ENCODE measurements around the gene SVBP.

SVBP gene

DNA sequence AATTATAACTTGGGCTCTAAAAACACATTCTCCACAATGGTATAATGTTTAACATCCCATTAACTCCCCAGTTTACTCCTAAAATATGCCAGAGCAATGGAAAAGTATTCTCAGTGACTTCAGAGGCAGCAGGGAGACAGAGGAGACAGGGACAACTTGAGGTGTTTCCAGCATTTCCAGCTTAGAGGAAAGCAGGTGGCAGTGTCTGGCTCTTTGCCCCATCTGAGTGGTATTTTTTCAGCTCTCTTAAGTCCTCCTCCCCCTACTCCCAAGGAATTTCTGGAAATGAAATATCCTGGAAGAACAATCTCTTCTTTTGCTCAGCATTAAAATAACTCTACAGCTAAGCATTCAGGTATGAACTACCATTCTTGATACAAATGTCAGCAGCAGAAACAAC is 11.0 kb downstream of the SVBP start:
- DNase-seq (ENCODE audit: low spot score), result no peak

DNA sequence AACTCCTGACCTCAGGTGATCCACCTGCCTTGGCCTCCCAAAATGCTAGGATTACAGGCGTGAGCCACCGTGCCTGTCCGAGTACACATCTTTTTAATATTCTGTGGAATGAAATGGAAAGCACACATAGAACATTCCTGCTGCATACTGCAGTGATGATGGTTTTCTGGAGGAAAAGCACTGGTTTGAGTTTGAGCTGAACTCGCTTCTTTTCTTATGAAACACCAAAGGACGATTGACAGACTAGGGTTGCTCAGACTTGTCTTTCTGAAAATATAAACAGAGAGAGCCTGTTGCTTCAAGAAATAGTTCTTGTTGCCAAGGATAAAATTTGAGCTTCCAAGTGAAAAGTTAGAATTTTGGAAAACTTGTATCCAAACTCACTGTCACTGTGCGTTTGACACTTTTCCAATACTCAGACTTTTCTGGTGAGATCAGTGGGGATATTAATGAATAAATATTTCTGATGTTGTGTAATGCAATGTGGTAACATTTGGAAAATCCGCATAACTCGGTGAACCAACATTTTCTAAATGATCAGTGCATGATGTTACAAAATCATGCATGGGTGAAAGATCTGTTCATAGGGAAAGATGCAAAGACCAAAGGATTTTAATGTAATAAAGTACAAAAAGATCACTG is 15.2 kb downstream of the SVBP start:
- DNase-seq (ENCODE audit: low spot score), result no peak

DNA sequence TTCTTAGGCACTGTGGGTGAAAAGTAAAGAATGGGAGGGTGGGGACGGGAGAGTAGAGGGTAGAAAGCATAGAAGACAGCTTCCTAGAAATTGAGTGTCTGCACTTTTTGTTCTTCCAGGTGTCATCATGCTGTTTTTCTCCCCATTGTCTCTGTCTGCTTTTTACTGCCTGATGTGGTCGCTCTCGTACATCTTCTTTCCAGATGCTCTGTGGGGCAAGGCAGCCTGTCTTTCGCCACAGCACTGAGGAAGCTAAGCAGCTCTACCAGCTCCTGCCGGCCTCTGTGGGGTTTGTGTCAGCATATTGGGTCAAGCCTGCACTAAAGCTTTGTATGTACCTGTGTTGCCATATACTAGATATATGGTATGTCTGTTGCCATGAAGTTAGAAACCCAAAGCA is 19.2 kb downstream of the SVBP start:
- DNase-seq (ENCODE audit: low spot score), result peak; percentile 30

DNA sequence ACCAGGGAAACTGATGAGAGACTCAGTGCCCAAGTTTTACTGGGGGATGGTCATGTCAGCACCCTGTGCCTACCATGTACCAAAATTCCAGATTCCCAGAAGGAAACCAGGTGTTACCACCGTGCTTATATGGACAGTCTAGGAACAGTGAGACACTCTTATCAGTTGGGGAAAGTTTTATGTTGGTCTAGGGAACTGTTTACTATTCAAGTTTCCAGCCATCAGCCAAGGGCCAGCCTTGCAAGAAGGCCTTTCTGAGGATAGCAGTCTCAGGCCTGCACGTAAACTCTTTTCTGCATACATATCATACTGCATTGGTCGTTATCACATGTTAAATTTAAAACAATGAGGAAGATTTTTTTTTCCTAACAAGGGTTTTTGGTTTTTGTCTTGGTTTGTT is 19.8 kb downstream of the SVBP start:
- no peak for DNase-seq (ENCODE audit: low spot score)

DNA sequence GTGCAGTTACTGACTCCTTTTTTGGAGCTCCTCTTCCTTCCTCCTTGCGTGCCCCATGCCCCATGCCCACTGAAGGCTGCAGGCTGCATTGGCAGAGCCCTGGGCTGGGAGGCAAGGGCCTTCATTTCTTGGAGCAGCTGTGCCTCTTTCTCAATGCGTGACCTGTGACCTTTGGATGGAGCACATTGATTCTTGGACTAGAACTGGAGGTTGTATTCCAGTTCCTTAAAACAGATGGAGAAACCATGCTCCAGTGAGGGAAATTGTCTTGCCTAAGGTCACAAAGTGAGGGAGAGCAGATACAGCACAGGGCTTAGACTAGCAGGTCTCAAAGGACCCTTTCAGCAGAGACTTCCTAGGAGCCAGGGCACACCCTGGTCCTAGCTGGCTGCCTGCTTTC is 23.4 kb downstream of the SVBP start:
- no peak for DNase-seq (ENCODE audit: low spot score)

DNA sequence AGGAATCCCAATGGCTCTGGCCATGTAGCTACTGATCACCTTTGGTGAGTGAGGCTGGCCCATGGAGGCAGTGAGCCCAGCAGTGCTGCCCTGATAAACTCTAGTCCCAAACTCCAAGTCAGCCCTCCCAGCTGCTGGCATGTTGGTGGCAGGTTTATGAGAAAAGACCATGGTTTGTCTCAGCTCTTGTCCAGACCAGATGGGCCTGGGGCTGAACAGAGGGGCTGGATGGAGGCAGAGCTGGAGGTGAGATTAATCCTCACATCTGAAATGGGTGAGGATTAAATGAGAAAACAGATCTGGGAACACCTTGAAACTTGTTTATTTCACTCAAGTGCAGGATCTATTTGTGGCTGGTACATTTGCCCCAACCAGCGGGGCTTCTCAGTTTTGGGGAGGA is 29.2 kb downstream of the SVBP start:
- no peak for DNase-seq (ENCODE audit: low spot score)

DNA sequence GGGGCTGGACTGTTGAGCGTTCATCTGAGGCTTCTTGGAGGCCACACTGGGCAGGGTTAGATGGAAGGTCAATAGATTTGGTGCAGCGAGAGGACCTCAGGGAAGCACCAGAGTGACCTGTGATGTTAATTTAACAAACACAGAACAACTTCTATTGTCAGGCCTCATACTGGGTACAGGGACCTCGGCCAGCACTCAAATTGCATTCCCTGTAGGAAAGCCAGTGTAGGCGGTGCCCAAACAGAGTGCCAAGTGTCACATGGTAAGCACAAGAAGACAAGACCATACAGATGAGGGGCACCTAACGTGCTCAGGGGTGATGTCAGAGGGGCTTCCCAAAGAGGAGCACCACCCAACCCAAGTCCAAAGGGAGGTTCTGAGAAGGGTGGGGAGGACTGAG is 31.1 kb downstream of the SVBP start:
- DNase-seq (ENCODE audit: low spot score), result no peak

DNA sequence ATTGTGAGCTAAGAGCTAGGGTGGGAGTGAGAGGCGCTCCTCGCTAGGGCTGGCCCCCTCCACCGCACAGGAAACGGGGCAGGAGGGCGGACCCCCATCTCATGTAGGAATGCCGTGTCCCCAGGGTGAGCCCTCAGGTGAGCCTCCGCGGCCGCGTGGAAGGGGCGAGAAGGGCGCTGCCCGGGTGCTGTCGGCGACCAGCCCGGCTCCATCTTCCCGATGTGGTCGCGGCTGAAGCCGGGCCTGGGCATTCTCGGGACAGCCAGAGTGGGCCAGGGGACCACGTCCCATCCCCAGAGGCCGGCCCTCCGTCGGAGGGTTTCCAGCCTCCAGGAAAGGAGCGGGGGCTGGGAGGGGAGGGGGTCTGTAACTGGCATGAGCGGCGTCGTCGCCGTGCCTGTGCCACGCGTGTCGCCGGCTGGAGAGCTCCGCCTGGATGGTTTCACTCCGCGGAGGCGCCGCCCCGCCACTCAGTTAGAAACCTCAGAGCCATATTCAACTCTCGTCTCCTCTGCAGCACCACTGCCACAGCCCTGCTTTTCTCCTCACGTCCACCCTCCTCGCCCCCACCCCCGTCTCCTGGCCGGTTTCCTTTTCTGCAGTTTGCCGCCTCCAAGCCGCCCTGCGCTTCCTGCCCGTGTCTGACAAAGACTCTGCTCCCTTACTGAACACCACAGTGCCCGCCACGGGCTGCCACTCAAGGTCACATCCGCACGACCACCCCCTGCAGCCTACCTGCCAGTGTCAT is 32.1 kb downstream of the SVBP start, which contains the start of gene TMEM269:
Gene TMEM269, plus strand, starts transcription at position 46 of the 748 bp plus-strand sequence. CDS start 4,903 bp downstream, outside the sequence.
- no peak for DNase-seq (ENCODE audit: low spot score)

DNA sequence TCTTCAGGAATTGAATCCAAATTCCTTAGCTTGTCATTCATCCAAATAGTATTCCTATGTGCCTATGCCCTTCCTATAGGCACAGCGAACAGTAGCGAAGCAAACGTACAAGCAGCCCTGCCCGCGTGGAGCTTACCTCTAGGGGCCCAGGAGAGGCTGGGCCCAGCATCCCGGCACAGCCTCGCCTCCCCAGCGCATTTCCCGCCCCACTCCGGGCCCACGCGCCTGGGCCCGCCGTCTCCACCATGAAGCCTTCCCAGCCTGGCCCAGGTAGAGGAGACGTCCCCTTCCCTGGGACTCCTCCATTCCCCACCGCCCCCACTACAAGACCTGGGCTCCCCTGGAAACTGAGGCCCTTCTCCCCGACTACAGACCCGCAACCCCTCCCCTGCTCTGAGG is 32.7 kb downstream of the SVBP start:
- DNase-seq (ENCODE audit: low spot score), result no peak

DNA sequence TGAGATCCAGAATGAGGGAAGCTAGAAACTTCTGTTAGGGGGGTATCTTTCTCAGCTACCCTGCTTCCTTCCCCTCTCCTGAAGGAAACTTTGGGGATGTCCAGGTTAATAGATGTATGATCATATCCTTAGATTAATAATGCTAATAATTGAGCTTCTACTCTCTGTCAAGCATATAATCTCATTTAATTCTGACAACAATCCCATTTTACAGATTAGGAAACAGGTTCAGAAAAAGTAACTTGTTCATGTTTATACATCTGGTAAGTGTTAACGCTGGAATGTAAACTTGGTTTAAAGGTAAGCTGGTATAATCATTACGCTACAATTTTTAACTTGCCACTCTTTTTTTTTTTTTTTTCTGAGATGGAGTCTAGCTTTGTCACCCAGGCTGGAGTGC is 34.1 kb downstream of the SVBP start:
- no peak for DNase-seq (ENCODE audit: low spot score)

DNA sequence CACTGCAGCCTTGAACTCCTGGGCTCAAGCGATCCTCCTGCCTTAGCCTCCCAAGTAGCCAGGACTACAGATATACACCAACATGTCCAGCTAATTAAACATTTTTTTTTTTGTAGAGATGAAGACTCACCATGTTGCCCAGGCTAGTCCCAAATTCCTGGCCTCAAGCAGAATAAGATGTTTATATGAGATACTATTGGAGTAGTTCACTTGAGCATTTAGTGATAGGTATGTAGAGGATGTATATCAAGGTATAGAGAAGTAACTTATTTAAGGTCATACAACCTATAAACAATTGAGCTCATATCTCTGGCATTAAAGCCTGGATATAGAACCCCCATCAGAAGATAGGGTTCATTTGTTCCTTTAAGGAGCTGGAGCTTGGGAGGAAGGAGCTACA is 37.0 kb downstream of the SVBP start:
- no peak for DNase-seq (ENCODE audit: low spot score)

DNA sequence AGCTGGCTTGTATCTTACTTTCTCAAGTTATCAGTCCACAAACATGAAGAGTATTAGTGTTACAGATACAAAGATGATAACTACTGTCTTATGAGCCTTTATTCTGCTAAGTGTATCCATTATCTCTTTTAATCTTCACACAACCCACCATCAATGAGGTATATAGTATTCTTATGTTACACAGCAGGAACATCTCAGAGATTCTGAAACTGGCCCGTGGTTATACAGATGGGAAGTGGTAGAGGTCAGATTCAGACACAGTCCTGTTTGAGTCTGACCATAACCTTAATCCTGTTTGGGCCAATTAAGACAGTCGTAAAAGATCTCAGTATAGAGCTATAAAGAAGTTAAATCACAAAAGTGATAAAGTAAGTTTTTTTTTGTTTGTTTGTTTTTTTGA is 37.5 kb downstream of the SVBP start:
- no peak for DNase-seq (ENCODE audit: low spot score)

DNA sequence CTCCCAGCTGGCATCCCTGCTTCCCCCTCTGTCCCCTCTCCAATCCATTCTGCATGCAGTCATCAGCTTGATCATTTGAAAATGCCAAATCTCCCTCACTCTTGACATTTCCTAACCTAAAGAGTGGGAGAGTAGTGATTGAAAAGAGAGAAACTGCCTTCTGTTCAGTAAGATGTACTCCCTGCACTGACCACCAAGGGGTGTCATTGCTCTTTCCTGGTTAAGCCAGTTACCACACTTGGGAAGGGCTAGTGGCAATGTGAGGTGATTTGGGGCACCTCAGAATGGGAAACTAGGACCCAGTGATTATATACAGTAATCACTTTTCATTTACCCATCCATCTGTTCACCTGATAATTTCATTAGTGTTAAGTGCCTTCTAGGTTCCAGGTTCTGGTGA is 39.3 kb downstream of the SVBP start:
- DNase-seq (ENCODE audit: low spot score), result peak; percentile 66

DNA sequence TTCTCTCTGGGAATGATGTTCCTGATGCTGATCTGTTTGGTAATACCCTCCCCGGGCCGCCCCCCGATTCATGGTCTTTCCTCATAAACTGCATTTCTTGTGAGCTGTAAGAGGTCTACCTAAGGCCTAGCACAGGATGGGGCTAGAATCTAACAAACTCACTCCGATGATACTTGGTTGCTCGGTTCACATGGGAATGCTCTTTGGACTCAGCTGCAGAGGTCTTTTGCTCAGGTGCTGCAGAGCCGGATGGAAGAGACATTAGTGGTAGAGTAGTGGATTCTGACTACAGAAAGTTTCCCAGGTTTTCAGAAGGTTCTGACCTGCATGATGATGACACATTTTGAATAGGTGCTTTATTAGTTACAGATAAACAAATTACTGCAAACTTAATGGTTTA is 40.7 kb downstream of the SVBP start:
- DNase-seq (ENCODE audit: low spot score), result no peak

DNA sequence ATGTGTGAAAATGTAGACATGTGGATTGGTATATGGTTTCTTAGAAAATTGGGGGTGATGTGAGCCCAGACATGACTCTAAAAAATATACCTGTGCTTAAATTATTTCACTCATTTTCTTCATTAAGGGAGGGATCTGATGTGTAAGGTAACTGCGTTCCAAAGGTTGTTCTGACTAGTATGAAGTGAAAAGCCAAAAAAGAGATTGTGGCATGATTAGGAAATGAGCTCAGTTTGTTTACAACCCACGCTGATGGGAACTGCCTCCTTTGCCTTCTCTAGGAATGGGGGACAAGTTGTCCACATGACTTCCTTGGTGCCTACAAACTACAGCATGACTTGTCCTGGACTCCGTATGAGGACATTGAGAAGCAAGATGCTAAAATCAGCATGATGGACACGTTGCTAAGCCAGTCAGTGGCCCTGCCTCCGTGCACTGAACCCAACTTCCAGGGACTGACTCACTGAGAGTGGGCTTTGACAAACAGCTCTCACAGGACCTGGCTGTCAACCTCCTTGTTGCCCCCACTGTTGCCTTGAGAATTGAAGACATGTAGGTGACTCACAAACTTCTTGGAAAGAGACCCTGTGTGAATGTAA is 42.2 kb downstream of the SVBP start:
- DNase-seq (ENCODE audit: low spot score), result no peak

DNA sequence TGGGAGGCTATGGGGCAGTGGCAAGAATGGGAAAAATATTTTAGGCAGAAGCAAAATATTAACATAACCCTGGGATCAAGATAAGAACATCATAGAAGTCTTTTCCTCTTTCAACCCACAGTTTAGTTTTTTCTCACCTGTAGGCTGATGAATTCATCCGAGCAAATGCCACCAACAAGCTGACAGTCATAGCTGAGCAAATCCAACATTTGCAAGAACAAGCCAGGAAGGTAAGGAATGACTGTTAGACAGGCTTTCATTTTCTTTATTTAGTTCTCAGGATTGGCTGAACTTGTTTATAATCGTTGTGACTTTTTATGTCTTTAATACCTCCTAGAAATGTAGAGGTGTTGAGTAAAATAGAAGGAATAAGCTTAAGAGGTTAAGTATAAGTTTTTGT is 43.8 kb downstream of the SVBP start:
- no peak for DNase-seq (ENCODE audit: low spot score)

DNA sequence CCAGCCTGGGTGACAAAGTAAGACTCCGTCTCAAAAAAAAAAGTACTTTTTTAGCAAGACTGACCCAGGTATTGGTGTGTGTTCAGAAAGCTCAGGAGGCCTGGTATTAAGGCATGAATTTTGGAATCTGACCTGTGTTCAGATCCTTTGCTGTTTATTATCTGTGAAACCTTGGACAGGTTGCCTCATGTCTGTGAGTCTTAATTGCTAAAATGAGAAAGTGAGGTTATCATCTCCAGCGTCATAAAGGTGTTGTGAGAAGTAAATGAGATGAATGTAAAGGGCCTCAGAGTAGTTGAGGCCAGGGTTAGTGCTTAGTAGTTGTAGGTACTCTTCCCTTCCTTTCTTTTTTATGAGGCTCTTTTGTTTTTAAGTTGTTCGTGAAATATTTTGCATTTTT is 47.4 kb downstream of the SVBP start:
- no peak for DNase-seq (ENCODE audit: low spot score)

DNA sequence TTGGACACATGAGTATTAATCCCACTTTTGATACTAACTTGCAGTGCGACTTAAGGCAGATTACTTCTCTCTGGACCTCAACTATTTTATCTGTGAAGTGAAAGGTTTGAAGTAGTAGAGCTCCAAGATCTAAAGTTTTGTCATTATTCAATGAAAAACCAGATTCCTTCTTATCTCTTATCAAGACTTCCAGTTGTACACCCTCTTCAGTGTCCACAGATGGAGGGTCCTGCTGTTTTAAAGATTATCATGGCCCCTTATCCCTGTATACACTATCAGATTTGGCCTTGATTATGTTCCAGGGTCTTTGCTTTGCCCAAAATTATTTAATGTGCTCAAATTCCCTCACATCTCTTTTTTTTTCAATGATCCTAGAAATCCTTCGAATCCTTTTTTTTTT is 49.0 kb downstream of the SVBP start:
- DNase-seq (ENCODE audit: low spot score), result no peak

DNA sequence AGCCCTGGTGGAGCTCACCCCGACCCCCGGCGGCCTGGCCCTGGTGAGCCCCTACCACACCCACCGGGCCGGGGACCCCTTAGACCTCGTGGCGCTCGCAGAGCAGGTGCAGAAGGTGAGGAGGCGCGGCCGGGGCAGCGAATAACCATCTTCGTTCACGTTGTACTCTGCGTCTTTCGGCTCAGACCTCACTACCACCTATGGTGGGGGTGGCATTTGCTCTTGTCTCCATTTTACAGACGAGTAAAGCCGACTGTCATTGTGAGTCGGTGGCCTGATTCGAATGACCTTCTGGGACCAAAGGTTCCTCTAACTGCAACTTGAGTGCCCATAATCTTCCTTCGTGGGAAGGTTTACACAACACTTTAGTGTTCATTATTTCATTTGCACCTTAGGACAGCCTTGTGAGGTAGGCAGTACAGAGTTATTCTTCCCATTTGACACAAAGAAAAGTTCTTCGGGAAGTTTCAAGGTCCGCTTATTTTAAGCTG is 49.6 kb downstream of the SVBP start:
- peak; percentile 29 for DNase-seq (ENCODE audit: low spot score)

DNA sequence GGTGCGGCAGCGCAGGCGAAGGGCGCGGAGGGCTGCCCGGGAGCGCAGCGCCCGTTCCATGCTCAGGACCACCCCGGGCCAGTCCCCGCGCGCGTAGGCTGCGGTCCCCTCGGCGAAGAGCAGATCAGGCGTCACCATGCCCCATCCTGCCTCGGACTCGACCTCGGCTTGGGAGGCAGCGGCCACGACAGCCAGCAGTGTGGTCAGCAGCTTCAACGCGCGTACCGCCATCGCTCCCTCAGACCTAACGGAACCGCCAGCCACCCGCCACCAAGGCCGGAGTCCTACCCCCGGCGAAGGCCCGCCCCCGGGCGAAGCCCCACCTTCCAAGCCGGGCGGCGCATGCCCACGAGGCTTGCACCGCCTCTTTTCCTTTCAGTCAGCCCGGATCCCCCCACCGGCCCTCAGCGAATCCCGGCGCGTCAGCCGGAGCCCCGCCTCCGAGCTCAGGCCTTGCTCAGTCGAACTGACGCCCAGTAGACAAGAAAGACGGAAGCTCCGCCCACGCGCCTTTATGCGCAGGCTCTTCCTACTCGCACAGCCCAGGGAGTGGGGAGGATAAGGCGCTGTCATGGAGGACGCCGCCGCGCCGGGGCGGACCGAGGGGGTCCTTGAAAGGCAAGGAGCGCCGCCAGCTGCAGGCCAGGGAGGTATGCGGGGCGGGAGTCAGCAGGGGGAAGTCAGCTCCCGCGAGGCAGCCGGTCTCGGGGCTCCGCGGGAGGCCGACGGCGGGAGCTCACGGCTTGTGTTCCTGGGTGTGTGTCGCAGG is 50.3 kb downstream of the SVBP start, which contains the start of the genes C1orf50 and P3H1:
Gene C1orf50, plus strand, starts transcription at position 509 of the 769 bp plus-strand sequence. Its CDS starts 63 bp downstream, at position 572.
Gene P3H1, minus strand, starts transcription at position 288 of the 769 bp plus-strand sequence. Its CDS starts 57 bp downstream, at position 231.
- DNase-seq (ENCODE audit: low spot score), result peak; percentile 100

DNA sequence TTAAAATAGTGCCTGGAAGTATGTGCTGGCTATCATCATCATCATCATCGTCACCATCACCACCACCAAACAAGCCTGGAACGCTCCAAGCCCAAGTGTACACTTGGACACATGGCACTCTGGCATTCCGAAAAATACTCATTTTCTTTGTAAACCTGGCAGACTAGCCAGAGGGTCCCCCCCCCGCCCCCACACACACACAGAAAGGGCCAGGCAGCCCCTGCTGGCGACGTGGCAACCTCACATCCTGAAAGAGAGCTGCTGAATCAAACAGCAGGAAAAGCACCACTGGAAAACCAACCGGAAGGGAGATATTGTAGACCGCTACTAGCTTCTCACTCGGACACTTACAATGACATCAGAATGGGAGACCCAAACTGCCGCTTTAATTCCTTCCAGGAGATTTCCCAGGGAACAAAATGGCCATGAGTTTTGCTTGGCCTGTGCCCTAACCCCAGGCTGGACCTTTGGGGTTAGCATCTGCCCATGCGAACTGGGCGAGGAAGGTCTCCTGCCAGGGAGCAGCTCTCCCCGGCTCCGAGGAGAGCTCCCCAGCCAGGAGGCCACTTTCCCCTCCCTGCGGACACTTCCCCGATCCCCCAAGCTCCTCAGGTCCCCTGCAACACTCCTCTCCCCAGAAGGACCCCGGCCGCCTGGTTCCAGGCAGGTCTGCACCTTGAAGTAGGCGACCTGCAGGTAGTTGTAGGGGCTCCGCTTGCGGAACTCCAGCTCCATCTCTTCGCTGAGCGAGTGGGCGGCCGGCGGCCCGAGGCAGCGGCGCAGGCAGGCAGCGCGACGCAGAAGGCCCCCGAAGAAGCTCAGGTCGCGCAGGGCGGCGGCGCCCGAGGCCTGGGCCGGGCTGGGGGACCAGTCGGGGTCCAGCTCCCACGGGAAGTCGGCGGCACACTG is 51.1 kb downstream of the SVBP start:
- peak; percentile 46 for DNase-seq (ENCODE audit: low spot score)

Data from pons (tissue), 1 donor.